H1 (cell line): ENCODE measurements around the gene MYH9. TPM values are rescaled to one million over a fixed set of nuclear protein-coding genes. Genes with fewer than 3 reads are reported as not detected.

Source experiments
- CTCF ChIA-PET: fragments of 300-600 bp; sonication (Branson Sonifier 250); formaldehyde crosslinking; loops from one replicate; lab custom pipeline; 2021; ENCODE audit not compliant: partially characterized antibody; lab: Charles Lee
- POLR2A ChIA-PET: fragments of 300-600 bp; sonication (Branson Sonifier 250); formaldehyde crosslinking; loops from one replicate; lab custom pipeline; 2021; ENCODE audit warnings: inconsistent platforms; ENCODE audit not compliant: partially characterized antibody; lab: Charles Lee
- DNase-seq, 2 experiments: peaks; one replicate each; pipeline versions ENCODE4 v3.0.0 to v3.0.0-alpha.2; 2010 to 2022; ENCODE audit warnings: low spot score in 2 of 2, low read depth in 1 of 2, mixed read lengths in 1 of 2
- FAIRE-seq: peaks from 2 replicates; lab custom pipeline; 2011; peaks lifted over from hg19 to GRCh38; lab: Jason Lieb, UNC
- H2AFZ ChIP-seq: 2 replicates; pipeline ENCODE4 v1.8.1; 2012; ENCODE audit warnings: low read length, inconsistent platforms
- H2AK5ac ChIP-seq: 2 replicates; pipeline ENCODE4 v1.6.1; 2013; ENCODE audit warnings: low read depth, low read length
- H2BK120ac ChIP-seq: replicated peaks from 2 replicates; pipeline ENCODE3; 2013; ENCODE audit warnings: low read depth, low read length, inconsistent platforms
- H2BK12ac ChIP-seq: 2 replicates; pipeline ENCODE4 v1.6.1; 2013; ENCODE audit warnings: low read depth, low read length
- H2BK15ac ChIP-seq: 2 replicates; pipeline ENCODE4 v1.6.1; 2013; ENCODE audit warnings: low read length
- H2BK20ac ChIP-seq: 2 replicates; pipeline ENCODE4 v1.6.1; 2013; ENCODE audit warnings: low read length
- H2BK5ac ChIP-seq: 2 replicates; pipeline ENCODE4 v1.6.1; 2013; ENCODE audit warnings: low read depth, low read length
- H3K14ac ChIP-seq: 2 replicates; pipeline ENCODE4 v1.6.1; 2013; ENCODE audit warnings: inconsistent platforms; ENCODE audit not compliant: insufficient read length
- H3K18ac ChIP-seq: 2 replicates; pipeline ENCODE4 v1.6.1; 2013; ENCODE audit warnings: low read length; ENCODE audit errors: extremely low read depth
- H3K23ac ChIP-seq: 2 replicates; pipeline ENCODE4 v1.6.1; 2013; ENCODE audit warnings: inconsistent platforms; ENCODE audit not compliant: insufficient read length
- H3K23me2 ChIP-seq: 2 replicates; pipeline ENCODE4 v1.6.1; 2013; ENCODE audit warnings: low read depth, low read length
- H3K27ac ChIP-seq: 2 replicates; pipeline ENCODE4 v1.6.1; 2011; ENCODE audit warnings: low read depth, low read length, inconsistent platforms
- H3K27me3 ChIP-seq, 4 experiments: replicated peaks in 1 of 4; 1 replicate in 1 of 4; 2 replicates in 3 of 4; pipeline versions ENCODE4 v1.6.1 to v1.8.1; 2011 to 2013; ENCODE audit warnings: low read length in 3 of 4, mild to moderate bottlenecking in 3 of 4, inconsistent platforms in 2 of 4, mixed read lengths in 2 of 4, moderate library complexity in 1 of 4; ENCODE audit not compliant: control insufficient read depth in 3 of 4, insufficient read depth in 3 of 4; ENCODE audit errors: extremely low read depth in 1 of 4
- H3K36me3 ChIP-seq, 4 experiments: 2 replicates each; pipeline versions ENCODE4 v1.6.1 to v1.8.1; 2011 to 2013; ENCODE audit warnings: mild to moderate bottlenecking in 4 of 4, low read length in 3 of 4, moderate library complexity in 2 of 4, control low read depth in 1 of 4, inconsistent platforms in 1 of 4; ENCODE audit not compliant: insufficient read depth in 4 of 4, control insufficient read depth in 2 of 4
- H3K4ac ChIP-seq: replicated peaks from 2 replicates; pipeline ENCODE3; 2013; ENCODE audit warnings: low read length, low read depth, mixed read lengths, inconsistent platforms; ENCODE audit not compliant: insufficient read length
- H3K4me1 ChIP-seq, 4 experiments: replicated peaks in 1 of 4; 1 replicate in 1 of 4; 2 replicates in 3 of 4; pipeline versions ENCODE4 v1.6.1 to v1.8.1; 2011 to 2013; ENCODE audit warnings: low read length in 3 of 4, inconsistent platforms in 2 of 4, mixed read lengths in 1 of 4; ENCODE audit not compliant: insufficient read depth in 4 of 4, control insufficient read depth in 3 of 4
- H3K4me2 ChIP-seq, 2 experiments: 2 replicates each; pipeline versions ENCODE4 v1.6.1 to v1.8.1; 2011 to 2013; ENCODE audit warnings: low read depth in 2 of 2, low read length in 2 of 2, control low read depth in 1 of 2, inconsistent platforms in 1 of 2, mild to moderate bottlenecking in 1 of 2; ENCODE audit not compliant: insufficient read depth in 1 of 2
- H3K4me3 ChIP-seq, 4 experiments: fragments of 200-600, 300-600 bp in 1 of 4; sonication (generic), shearing (Covaris generic), sonication (Bioruptor Twin) in 1 of 4; 2 replicates each; pipeline versions ENCODE4 v1.5.1 to v1.8.1; 2011 to 2016; ENCODE audit warnings: low read length in 4 of 4, low read depth in 3 of 4, control low read depth in 2 of 4, inconsistent platforms in 2 of 4, mild to moderate bottlenecking in 2 of 4, mixed read lengths in 1 of 4, moderate library complexity in 1 of 4; ENCODE audit not compliant: insufficient read depth in 2 of 4; ENCODE audit errors: extremely low read depth in 1 of 4
- H3K56ac ChIP-seq: replicated peaks from 2 replicates; pipeline ENCODE3; 2013; ENCODE audit warnings: low read depth, mild to moderate bottlenecking, mixed read lengths, low read length, inconsistent platforms; ENCODE audit not compliant: insufficient read length
- H3K79me1 ChIP-seq: 2 replicates; pipeline ENCODE4 v1.6.1; 2013; ENCODE audit warnings: low read depth, low read length, control low read depth
- H3K79me2 ChIP-seq, 2 experiments: 2 replicates each; pipeline versions ENCODE4 v1.6.1 to v1.8.1; 2012 to 2013; ENCODE audit warnings: low read length in 2 of 2, mild to moderate bottlenecking in 2 of 2, inconsistent platforms in 1 of 2; ENCODE audit not compliant: insufficient read depth in 2 of 2, control insufficient read depth in 1 of 2
- H3K9ac ChIP-seq, 4 experiments: replicated peaks in 1 of 4; 1 replicate in 1 of 4; 2 replicates in 3 of 4; pipeline versions ENCODE4 v1.6.1 to v1.8.1; 2011 to 2013; ENCODE audit warnings: low read depth in 3 of 4, low read length in 3 of 4, control low read depth in 2 of 4, mild to moderate bottlenecking in 2 of 4, moderate library complexity in 2 of 4, inconsistent platforms in 1 of 4; ENCODE audit errors: extremely low read depth in 1 of 4
- H3K9me3 ChIP-seq, 2 experiments: 2 replicates each; pipeline versions ENCODE4 v1.6.1 to v1.8.1; 2012 to 2013; ENCODE audit warnings: mild to moderate bottlenecking in 2 of 2, moderate library complexity in 2 of 2, control low read depth in 1 of 2, inconsistent platforms in 1 of 2, low read depth in 1 of 2, low read length in 1 of 2, mixed read lengths in 1 of 2; ENCODE audit not compliant: insufficient read depth in 2 of 2
- H4K20me1 ChIP-seq, 2 experiments: replicated peaks in 1 of 2; 2 replicates each; pipeline versions ENCODE3 to v1.8.1; 2011 to 2013; ENCODE audit warnings: inconsistent platforms in 2 of 2, low read length in 2 of 2, mild to moderate bottlenecking in 1 of 2; ENCODE audit not compliant: insufficient read depth in 2 of 2, control insufficient read depth in 1 of 2
- H4K5ac ChIP-seq: 2 replicates; pipeline ENCODE4 v1.6.1; 2013; ENCODE audit warnings: low read length, low read depth, mixed read lengths, inconsistent platforms; ENCODE audit not compliant: insufficient read length
- H4K8ac ChIP-seq: 2 replicates; pipeline ENCODE4 v1.8.0; 2013; ENCODE audit warnings: mild to moderate bottlenecking, moderate library complexity, low read length, inconsistent platforms; ENCODE audit not compliant: insufficient read depth; ENCODE audit errors: extremely low read depth
- H4K91ac ChIP-seq: replicated peaks from 2 replicates; pipeline ENCODE3; 2013; ENCODE audit warnings: low read length, mixed read lengths, inconsistent platforms; ENCODE audit not compliant: insufficient read length
- CTBP2 ChIP-seq: IDR thresholded peaks from 2 replicates; pipeline ENCODE4 v1.7.0; 2011; ENCODE audit warnings: borderline replicate concordance, mild to moderate bottlenecking, moderate library complexity, mixed read lengths, low read length; ENCODE audit not compliant: insufficient read depth, insufficient read length
- GABPA ChIP-seq: IDR thresholded peaks from 2 replicates; pipeline ENCODE4 v1.6.1; 2011; ENCODE audit warnings: mild to moderate bottlenecking, low read length, moderate library complexity, borderline replicate concordance; ENCODE audit not compliant: insufficient read depth
- JUN ChIP-seq: IDR thresholded peaks from 2 replicates; pipeline ENCODE4 v1.6.1; 2011; ENCODE audit warnings: low read depth, mild to moderate bottlenecking, improper control_type of control experiment, low read length
- POU5F1 ChIP-seq: IDR thresholded peaks from 2 replicates; pipeline ENCODE4 v1.6.1; 2011; ENCODE audit warnings: low read depth, mild to moderate bottlenecking, low read length, moderate library complexity
- SP4 ChIP-seq: IDR thresholded peaks from 2 replicates; pipeline ENCODE4 v1.6.1; 2012; ENCODE audit warnings: low read length, inconsistent platforms
- TBP ChIP-seq: IDR thresholded peaks from 2 replicates; pipeline ENCODE4 v1.6.1; 2011; ENCODE audit warnings: low read depth, low read length, improper control_type of control experiment
- WGBS, 2 experiments: shearing (Covaris generic) in 1 of 2; methylation state at CpG; one replicate each; pipeline versions ENCODE4 v1.1.6 to v1.1.7; 2013 to 2015; ENCODE audit warnings: low lambda C conversion rate in 2 of 2, mixed read lengths in 2 of 2, inconsistent platforms in 1 of 2, low coverage in 1 of 2, missing lambda C conversion rate in 1 of 2; ENCODE audit not compliant: insufficient replicate concordance in 2 of 2, insufficient coverage in 1 of 2, insufficient read length in 1 of 2; ENCODE audit errors: extremely low coverage in 1 of 2, missing lambda C conversion rate in 1 of 2; 5-methylcytosine and 5-hydroxymethylcytosine counted together
- polyA plus RNA-seq, 7 experiments: library from polyadenylated mRNA; depleted of rRNA in 3 of 7; stranded (reverse) in 5 of 7; unstranded in 2 of 7; fragments of >200 nt in 5 of 7; fragments of 200-250 nt in 2 of 7; gene quantifications; 1 replicate in 5 of 7; 2 replicates in 1 of 7; 4 replicates in 1 of 7; pipeline versions ENCODE4 v1.2.1 to v1.2.3, GENCODE V29; 2011 to 2013; ENCODE audit warnings: missing spikeins in 2 of 7, mixed read lengths in 2 of 7
- total RNA-seq: library from RNA; stranded (reverse); fragmentation: NEBNext Ultra II Directional; extraction: Animal tissue kit (Norgen Biotek cat#: 25700); gene quantifications from 2 replicates; pipeline ENCODE4 v1.2.1, GENCODE V29; 2021

The MYH9 gene
- total and polyA plus RNA-seq, 2 of the 8 experiments (the other 6 are each of a cell fraction or from before 2014, with no cell fraction given) = 24.9 to 322 TPM

- Histone ChIP-seq H3K14ac (no peak overlapping the region), H2AFZ (no peak overlapping the region), H3K23ac (no peak overlapping the region), H4K8ac (0 out of 2 replicates have a peak overlapping the region, but pooled peaks have one; percentile 23), H3K27ac (no peak overlapping the region), H2BK20ac (no peak overlapping the region), H3K9ac (no peak overlapping the region), H2BK15ac (no peak overlapping the region), H2BK120ac (no peak overlapping the region), H3K23me2 (no peaks in the 10 kb centered on the region; the same call in 1 of the 2 replicates), H3K56ac (no peak overlapping the region), H3K4ac (no peak overlapping the region), H3K4me3 (no peak overlapping the region), H3K27me3 (no peaks in the 10 kb centered on the region), H3K79me1 (peaks cover 31% of the 10 kb centered on the region), H2BK5ac (peak overlapping the region; percentile 63; the same call in 1 of the 2 replicates), H3K79me2 (peaks cover 27 to 92% of the 10 kb centered on the region in 2 experiments), H3K36me3 (peaks cover 0 to 3% (median 0%) of the 10 kb centered on the region in 4 experiments; a peak in 1 of 8 replicates), H4K5ac (no peak overlapping the region), H2AK5ac (no peak overlapping the region), H3K18ac (no peak overlapping the region), H4K91ac (no peak overlapping the region), H3K4me2 (no peak overlapping the region), H3K9me3 (no peaks in the 10 kb centered on the region), H2BK12ac (no peak overlapping the region), H4K20me1 (peaks cover 7 to 31% of the 10 kb centered on the region in 2 experiments), H3K4me1 (peaks cover 5 to 35% (median 18%) of the 10 kb centered on the region in 4 experiments; a peak in 6 of 7 replicates)
- ChIA-PET POLR2A (interaction anchor here (0.7 to 2.8 kb wide), 7 partner anchors 9 to 114 kb away, joined by 3 to 13 read pairs (median 7); no protein-coding TSS in a partner anchor), CTCF (interaction anchor here (0.6 to 1.8 kb wide), 13 partner anchors 8 to 116 kb away, joined by 3 to 5 read pairs (median 4); no protein-coding TSS in a partner anchor)
- DNase-seq = no peak
- TF ChIP-seq CTBP2 = no peak
- no peak for TF ChIP-seq SP4
- TF ChIP-seq TBP = no peak
- TF ChIP-seq GABPA = no peak
- TF ChIP-seq POU5F1 = no peak
- no peak for TF ChIP-seq JUN
- FAIRE-seq = no peak
- 87% methylated on average over 16 of the region's 16 CpGs; no CpG with 5 or more reads in 1 of the 2 experiments for WGBS, 2 experiments
Observed at GRCh38 chr22:36352803-36353507, 34.8 kb downstream of the MYH9 start.
